ENCODE data around the gene NFILZ. TPM values are rescaled to one million over a fixed set of nuclear protein-coding genes. Genes with fewer than 3 reads are reported as not detected.

The NFILZ gene
- total RNA-seq, 1 donor from 2014 or later, result not detected

DNA sequence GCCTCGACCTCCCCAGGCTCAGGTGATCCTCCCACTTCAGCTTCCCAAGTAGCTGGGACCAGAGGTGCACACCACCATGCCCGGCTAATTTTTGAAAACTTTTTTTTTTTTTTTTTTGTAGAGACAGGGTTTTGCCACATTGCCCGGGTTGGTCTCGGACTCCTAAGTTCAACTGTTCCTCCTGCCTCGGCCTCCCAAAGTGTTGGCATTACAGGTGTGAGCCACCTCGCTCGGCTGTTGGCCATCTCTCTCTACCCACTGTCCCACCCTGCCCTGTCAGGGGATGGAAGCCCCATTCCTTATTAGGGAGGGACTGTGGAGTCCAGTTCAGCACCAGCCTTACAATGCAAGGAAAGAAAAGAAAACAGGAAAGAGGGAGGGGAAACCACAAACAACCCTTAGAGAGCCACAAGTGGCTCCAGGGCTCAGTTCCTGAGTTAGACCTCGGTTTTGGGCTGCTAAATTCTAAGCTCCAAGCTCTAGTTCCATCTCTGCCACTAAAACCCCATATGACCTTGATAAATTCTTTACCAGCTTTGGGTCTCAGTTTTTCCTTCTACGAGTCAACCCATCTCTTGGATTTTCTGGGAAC is 36.5 kb downstream of the NFILZ start:
- Mint-ChIP-seq H3K4me3 (no peak overlapping the region), H3K36me3 (ENCODE audit: low read depth) (no peaks in the 10 kb centered on the region), H3K27ac (no peak overlapping the region), H3K9me3 (no peaks in the 10 kb centered on the region), H3K4me1 (peaks cover 40% of the 10 kb centered on the region), H3K27me3 (no peaks in the 10 kb centered on the region)
- ATAC-seq (ENCODE audit: low read depth) (no peak), DNase-seq (no peak)
- no peak for TF ChIP-seq CTCF (IDR thresholded peaks at IDR 0.05)
- ChIA-PET CTCF (no interaction called here), POLR2A (no interaction called here)
- intact Hi-C loops (cut with micrococcal nuclease), result no loop called here

DNA sequence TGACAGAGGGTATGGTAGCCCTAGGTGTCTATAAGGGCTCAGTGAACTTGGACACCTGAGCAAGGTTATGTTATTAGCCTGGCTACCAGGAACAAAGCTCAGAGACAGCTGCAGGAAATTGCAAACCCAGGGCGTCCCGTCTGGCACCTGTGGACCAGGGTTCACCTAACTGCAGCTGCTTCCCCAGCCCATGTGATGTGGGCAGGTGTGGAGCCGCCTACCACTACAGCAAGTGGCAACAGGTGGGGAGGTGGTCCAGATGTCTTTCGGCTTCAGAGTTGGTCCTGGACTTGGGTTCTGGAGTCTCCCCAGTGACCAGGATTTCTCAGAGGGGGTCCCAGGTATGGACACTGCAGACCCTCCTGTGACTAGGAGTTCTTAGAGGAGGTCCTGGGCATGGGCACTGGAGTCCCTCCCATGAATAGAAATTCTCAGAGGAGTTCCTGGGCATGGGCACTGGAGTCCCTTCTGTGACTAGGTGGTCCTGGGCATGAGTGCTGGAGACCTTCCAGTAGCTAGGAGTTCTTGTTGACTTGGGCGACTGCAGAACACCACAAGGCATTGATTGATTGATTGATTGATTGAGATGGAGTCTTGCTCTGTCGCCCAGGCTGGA is 43.0 kb downstream of the NFILZ start:
- H3K9me3 Mint-ChIP-seq, result peaks cover 4% of the 10 kb centered on the region
- intact Hi-C loops (cut with micrococcal nuclease), result no loop called here
- ChIA-PET POLR2A (no interaction called here), CTCF (interaction anchor here (1.0 kb wide), 1 partner anchor 11 kb away, joined by 3 read pairs; no protein-coding TSS in a partner anchor)
- TF ChIP-seq CTCF (IDR thresholded peaks at IDR 0.05), result no peak
- peaks cover 23% of the 10 kb centered on the region for H3K4me1 Mint-ChIP-seq
- no peak overlapping the region for H3K4me3 Mint-ChIP-seq
- DNase-seq (no peak), ATAC-seq (ENCODE audit: low read depth) (no peak)
- no peaks in the 10 kb centered on the region for H3K36me3 Mint-ChIP-seq (ENCODE audit: low read depth)
- no peaks in the 10 kb centered on the region for H3K27me3 Mint-ChIP-seq
- H3K27ac Mint-ChIP-seq, result no peak overlapping the region

DNA sequence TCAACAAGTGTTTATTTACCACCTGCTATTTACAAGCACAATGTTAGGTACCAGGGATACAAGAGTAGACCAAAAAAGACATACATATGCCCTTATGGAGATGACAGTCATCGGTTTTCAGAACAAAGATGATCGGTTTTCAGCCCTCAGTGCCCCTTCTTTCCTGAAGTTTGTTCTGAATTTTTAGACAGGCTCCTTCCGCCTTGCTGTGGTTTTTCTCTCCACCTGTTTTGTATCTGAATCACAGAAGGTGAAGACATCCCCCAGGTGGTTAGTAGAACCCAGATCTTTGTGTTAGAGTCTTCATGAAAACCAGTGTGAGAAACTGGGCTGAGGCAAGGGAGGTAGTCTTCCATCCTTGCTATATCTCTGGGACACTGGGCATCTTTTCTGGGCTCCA is 44.6 kb downstream of the NFILZ start:
- H3K4me1 Mint-ChIP-seq, result peaks cover 21% of the 10 kb centered on the region
- H3K4me3 Mint-ChIP-seq, result no peak overlapping the region
- ChIA-PET CTCF (interaction anchor here (0.8 kb wide), 1 partner anchor 19 kb away, joined by 3 read pairs; no protein-coding TSS in a partner anchor), POLR2A (no interaction called here)
- intact Hi-C loops (cut with micrococcal nuclease), result no loop called here
- H3K27ac Mint-ChIP-seq, result no peak overlapping the region
- no peaks in the 10 kb centered on the region for H3K27me3 Mint-ChIP-seq
- peaks cover 6% of the 10 kb centered on the region for H3K9me3 Mint-ChIP-seq
- no peaks in the 10 kb centered on the region for H3K36me3 Mint-ChIP-seq (ENCODE audit: low read depth)
- no peak for ATAC-seq (ENCODE audit: low read depth)
- DNase-seq, result no peak
- no peak for TF ChIP-seq CTCF (IDR thresholded peaks at IDR 0.05)

GRCh38 chr19:8678244-8678807 is 47.9 kb downstream of the NFILZ start:
- Mint-ChIP-seq H3K36me3 (ENCODE audit: low read depth) (no peaks in the 10 kb centered on the region), H3K9me3 (peaks cover 6% of the 10 kb centered on the region), H3K4me3 (no peak overlapping the region), H3K27ac (no peak overlapping the region), H3K27me3 (no peaks in the 10 kb centered on the region), H3K4me1 (no peaks in the 10 kb centered on the region)
- no peak for DNase-seq
- TF ChIP-seq CTCF (IDR thresholded peaks at IDR 0.05), result no peak
- ATAC-seq (ENCODE audit: low read depth), result no peak
- ChIA-PET POLR2A (no interaction called here), CTCF (no interaction called here)
- intact Hi-C loops (cut with micrococcal nuclease), result no loop called here

Other genes starting within 250 kb of the NFILZ start
- gene RAB11B, start 240.3 kb upstream of the NFILZ start, total RNA-seq, result 92.1 and 100 TPM in 2 replicates
- gene MARCHF2, start 217.3 kb upstream of the NFILZ start, total RNA-seq, result 24.8 and 25.6 TPM in 2 replicates
- 282 and 287 TPM in 2 replicates for gene HNRNPM, start 185.7 kb upstream of the NFILZ start, total RNA-seq
- gene PRAM1, start 128.0 kb upstream of the NFILZ start, total RNA-seq, result 0.29 and 0.49 TPM in 2 replicates
- gene ZNF414, start 116.5 kb upstream of the NFILZ start, total RNA-seq, result 28.6 and 32.8 TPM in 2 replicates
- 57.4 and 63.8 TPM in 2 replicates for gene MYO1F, start 53.2 kb upstream of the NFILZ start, total RNA-seq
- 0.17 and 0.33 TPM in 2 replicates for gene ADAMTS10, start 19.9 kb upstream of the NFILZ start, total RNA-seq
- not detected in 2 replicates for gene ACTL9, start 68.2 kb downstream of the NFILZ start, total RNA-seq
- gene OR2Z1, start 91.0 kb downstream of the NFILZ start, total RNA-seq, result not detected in 2 replicates
- gene ZNF558, start 201.7 kb downstream of the NFILZ start, total RNA-seq, result 23.2 and 25.4 TPM in 2 replicates
- gene MBD3L1, start 201.7 kb downstream of the NFILZ start, total RNA-seq, result not detected in 2 replicates